A172 (cell line): ENCODE results near the gene KLHL7. TPM values are rescaled to one million over a fixed set of nuclear protein-coding genes. Genes with fewer than 3 reads are reported as not detected.
"Not testable (repeated sequence)": the region's sequence is repeated elsewhere in the genome, so short reads cannot be mapped to it uniquely, and the experiment has no call there.

ENCODE experiments used
- DNase-seq: peaks from one replicate; pipeline ENCODE4 v3.0.0-alpha.2; 2015; ENCODE audit warnings: low spot score
- total RNA-seq: library from RNA; depleted of rRNA; stranded (reverse); fragments of >200 nt; shearing (Covaris generic); gene quantifications from 2 replicates; pipeline ENCODE4 v1.2.3, GENCODE V29; 2014; rRNA removed

KLHL7 gene
- total RNA-seq, 1 experiment from 2014 or later = 93.0 TPM

GRCh38 chr7:23214423-23214822 is 108.8 kb downstream of the KLHL7 start:
- DNase-seq = no peak

GRCh38 chr7:23214938-23215337 is 109.4 kb downstream of the KLHL7 start:
- DNase-seq = no peak

- DNase-seq = no peak
Measured at GRCh38 chr7:23216021-23216420, 110.4 kb downstream of the KLHL7 start.

- no peak for DNase-seq
Measured at GRCh38 chr7:23218196-23218595, 112.6 kb downstream of the KLHL7 start.

- DNase-seq = no peak
Measured at GRCh38 chr7:23220690-23221305, 115.2 kb downstream of the KLHL7 start.

- no peak for DNase-seq
Measured at GRCh38 chr7:23222439-23223030, 117.0 kb downstream of the KLHL7 start.

GRCh38 chr7:23224364-23224763 is 118.8 kb downstream of the KLHL7 start:
- DNase-seq = not testable (repeated sequence)

- DNase-seq = no peak
Measured at GRCh38 chr7:23226844-23227450, 121.4 kb downstream of the KLHL7 start.

Other genes with a start within 250 kb of the KLHL7 start
- 70.2 and 75.6 TPM in 2 replicates for gene HYCC1, start 91.7 kb upstream of the KLHL7 start, total RNA-seq
- 67.8 and 70.4 TPM in 2 replicates for gene NUP42, start 76.3 kb downstream of the KLHL7 start, total RNA-seq
- gene GPNMB, start 141.0 kb downstream of the KLHL7 start, total RNA-seq = 333 and 346 TPM in 2 replicates
- 123 and 135 TPM in 2 replicates for gene MALSU1, start 193.6 kb downstream of the KLHL7 start, total RNA-seq